ENCODE measurements around the gene IL1RAPL1.

DNA sequence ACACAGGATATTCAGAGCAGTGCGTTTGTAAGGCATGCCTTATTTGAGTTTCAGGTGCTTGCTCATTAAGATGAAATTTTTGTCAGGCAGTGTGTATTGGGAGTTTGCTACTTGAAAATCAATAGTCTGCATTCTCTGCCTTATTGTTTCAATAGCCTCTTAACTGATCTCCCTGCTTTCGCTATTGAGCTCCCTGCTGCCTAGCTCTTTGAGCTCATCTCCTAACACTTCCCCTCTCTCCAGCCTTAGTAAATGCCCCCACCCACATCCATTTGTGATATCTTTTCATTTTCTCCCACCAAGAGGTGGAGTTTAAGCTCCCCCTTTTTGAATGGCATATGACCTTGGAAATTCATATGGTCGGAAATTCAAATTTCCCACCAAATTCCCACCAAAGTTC is 256.6 kb downstream of the IL1RAPL1 start:
- TF ChIP-seq, protein P1, sequence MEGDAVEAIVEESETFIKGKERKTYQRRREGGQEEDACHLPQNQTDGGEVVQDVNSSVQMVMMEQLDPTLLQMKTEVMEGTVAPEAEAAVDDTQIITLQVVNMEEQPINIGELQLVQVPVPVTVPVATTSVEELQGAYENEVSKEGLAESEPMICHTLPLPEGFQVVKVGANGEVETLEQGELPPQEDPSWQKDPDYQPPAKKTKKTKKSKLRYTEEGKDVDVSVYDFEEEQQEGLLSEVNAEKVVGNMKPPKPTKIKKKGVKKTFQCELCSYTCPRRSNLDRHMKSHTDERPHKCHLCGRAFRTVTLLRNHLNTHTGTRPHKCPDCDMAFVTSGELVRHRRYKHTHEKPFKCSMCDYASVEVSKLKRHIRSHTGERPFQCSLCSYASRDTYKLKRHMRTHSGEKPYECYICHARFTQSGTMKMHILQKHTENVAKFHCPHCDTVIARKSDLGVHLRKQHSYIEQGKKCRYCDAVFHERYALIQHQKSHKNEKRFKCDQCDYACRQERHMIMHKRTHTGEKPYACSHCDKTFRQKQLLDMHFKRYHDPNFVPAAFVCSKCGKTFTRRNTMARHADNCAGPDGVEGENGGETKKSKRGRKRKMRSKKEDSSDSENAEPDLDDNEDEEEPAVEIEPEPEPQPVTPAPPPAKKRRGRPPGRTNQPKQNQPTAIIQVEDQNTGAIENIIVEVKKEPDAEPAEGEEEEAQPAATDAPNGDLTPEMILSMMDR (conservative IDR thresholded peaks at IDR 0.05 in 1 of 2, IDR thresholded peaks at IDR 0.05 in 1 of 2; ENCODE audit: low read depth in 1 of 2, low read length in 2 of 2), result no peak
- TF ChIP-seq EZH2 (IDR thresholded peaks at IDR 0.05; ENCODE audit: low read length, missing control alignments), result no peak

All from fibroblast of lung (primary cell).